IMR-90 (cell line): ENCODE data around the gene TIMM50.

Experiments used
- CEBPB ChIP-seq: IDR thresholded peaks from 2 replicates; pipeline ENCODE4 v1.6.1; 2012; ENCODE audit warnings: low read depth, low read length, improper control_type of control experiment
- CHD1 ChIP-seq: IDR thresholded peaks from 2 replicates; pipeline ENCODE4 v1.6.1; 2012; ENCODE audit warnings: low read depth, low read length, improper control_type of control experiment
- MAZ ChIP-seq: IDR thresholded peaks from 2 replicates; pipeline ENCODE4 v1.6.1; 2012; ENCODE audit warnings: low read depth, mild to moderate bottlenecking, low read length, improper control_type of control experiment, moderate library complexity, borderline replicate concordance
- NFE2L2 ChIP-seq: fragments of 150-350 bp; IDR thresholded peaks from 2 replicates; pipeline ENCODE4 v1.6.1; 2016; ENCODE audit warnings: low read depth, mild to moderate bottlenecking, low read length
- POLR2A ChIP-seq: IDR thresholded peaks from 2 replicates; pipeline ENCODE4 v1.6.1; 2012; ENCODE audit warnings: mild to moderate bottlenecking, low read depth, low read length
- RAD21 ChIP-seq: IDR thresholded peaks from 2 replicates; pipeline ENCODE4 v1.6.1; 2012; ENCODE audit warnings: low read length, improper control_type of control experiment
- RFX5 ChIP-seq: IDR thresholded peaks from 2 replicates; pipeline ENCODE4 v1.8.0; 2012; ENCODE audit warnings: low read depth, mild to moderate bottlenecking, low read length, moderate library complexity
- TF ChIP-seq, protein P1 (sequence below): conservative IDR thresholded peaks from 2 replicates; pipeline ENCODE4 v1.5.1; 2012; ENCODE audit warnings: mild to moderate bottlenecking, low read depth, low read length, improper control_type of control experiment

DNA sequence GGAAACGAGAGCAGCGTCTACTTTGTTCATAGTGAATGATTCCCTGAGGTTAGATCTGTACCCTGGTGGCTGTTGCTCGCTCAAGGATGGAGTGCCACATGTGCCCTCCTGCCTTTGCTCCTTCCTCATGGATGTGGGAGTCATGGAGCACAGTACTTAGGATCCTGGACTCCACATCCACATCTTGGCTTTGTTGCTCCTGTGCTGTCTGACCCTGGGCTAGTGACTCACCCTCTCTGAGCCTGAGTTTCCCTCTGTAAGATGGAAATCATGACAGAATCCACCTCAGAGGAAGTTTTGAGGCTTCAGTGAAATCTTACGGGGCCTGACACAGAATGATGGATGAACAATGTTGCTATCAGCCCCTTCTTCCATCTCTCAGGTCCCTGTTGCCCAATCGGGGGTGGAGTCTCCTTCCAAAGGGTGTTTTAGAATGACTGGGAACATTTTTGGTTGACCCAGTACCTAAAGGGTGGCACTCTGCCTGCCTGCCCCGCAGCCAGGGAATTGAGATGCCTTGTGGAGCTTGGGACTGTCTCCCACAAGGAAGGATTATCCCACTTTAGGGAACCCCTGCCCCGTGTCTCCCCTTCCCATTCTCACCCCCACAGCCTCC lies 9.8 kb upstream of the TIMM50 start:
- no peak for TF ChIP-seq POLR2A
- TF ChIP-seq, protein P1, sequence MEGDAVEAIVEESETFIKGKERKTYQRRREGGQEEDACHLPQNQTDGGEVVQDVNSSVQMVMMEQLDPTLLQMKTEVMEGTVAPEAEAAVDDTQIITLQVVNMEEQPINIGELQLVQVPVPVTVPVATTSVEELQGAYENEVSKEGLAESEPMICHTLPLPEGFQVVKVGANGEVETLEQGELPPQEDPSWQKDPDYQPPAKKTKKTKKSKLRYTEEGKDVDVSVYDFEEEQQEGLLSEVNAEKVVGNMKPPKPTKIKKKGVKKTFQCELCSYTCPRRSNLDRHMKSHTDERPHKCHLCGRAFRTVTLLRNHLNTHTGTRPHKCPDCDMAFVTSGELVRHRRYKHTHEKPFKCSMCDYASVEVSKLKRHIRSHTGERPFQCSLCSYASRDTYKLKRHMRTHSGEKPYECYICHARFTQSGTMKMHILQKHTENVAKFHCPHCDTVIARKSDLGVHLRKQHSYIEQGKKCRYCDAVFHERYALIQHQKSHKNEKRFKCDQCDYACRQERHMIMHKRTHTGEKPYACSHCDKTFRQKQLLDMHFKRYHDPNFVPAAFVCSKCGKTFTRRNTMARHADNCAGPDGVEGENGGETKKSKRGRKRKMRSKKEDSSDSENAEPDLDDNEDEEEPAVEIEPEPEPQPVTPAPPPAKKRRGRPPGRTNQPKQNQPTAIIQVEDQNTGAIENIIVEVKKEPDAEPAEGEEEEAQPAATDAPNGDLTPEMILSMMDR, result no peak
- no peak; the same call in 1 of the 2 replicates for TF ChIP-seq CEBPB
- TF ChIP-seq RAD21, result no peak
- TF ChIP-seq NFE2L2, result no peak
- TF ChIP-seq CHD1, result no peak
- TF ChIP-seq RFX5, result no peak
- TF ChIP-seq MAZ, result no peak
